NCI-H2171 treated with DMSO at 0.1 percent for 48 hours (cell line): ENCODE measurements around the gene TNMD.
"Not testable (repeated sequence)": the region's sequence is repeated elsewhere in the genome, so short reads cannot be mapped to it uniquely, and the experiment has no call there.

ENCODE experiments used
- DNase-seq: peaks from one replicate; lab custom pipeline; 2025; lab: John Stamatoyannopoulos, UW

The TNMD gene

DNA sequence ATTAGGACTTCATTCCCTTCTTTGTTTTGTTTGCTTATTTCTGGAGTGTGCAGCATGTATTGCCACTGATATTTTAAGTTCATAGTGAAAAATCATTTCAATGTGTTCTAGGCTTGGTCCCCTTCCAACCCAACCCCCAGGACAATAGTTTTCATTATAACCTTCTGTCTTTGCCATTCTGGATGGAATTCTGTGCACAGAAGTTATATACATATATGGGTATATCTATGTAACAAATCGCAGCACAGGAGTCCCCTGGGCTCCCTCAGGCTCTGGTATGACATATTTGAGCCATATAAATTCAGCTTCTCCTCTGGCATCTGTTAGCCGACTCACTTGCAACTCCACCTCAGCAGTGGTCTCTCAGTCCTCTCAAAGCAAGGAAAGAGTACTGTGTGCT lies at the start of gene TNMD:
TSS of gene TNMD (plus strand) at position 326 of the 400 bp plus-strand sequence. CDS start 83 bp downstream, outside the sequence.
- no peak for DNase-seq

GRCh38 chrX:100565534-100565933 lies 19.2 kb upstream of the TNMD start:
- not testable (repeated sequence) for DNase-seq

DNA sequence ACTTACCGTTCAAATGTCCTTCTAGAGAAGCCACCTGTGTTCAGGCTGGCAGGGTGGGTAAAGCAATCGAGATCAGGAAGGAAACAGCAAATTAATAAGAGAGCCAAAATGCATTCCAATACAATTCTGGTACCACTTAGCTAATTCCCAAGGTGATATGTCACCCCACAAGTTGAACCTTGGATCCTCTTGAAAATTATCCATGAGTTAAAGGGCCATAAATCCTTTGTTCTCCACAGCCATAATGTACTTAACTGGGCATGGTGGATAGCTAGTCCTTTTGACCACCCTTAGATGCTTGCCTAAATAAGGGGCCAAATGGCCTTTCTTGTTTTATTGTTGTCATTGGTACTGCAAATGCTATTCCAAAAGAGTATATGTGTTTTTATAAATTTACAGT lies 2.0 kb downstream of the TNMD start:
- DNase-seq = no peak

DNA sequence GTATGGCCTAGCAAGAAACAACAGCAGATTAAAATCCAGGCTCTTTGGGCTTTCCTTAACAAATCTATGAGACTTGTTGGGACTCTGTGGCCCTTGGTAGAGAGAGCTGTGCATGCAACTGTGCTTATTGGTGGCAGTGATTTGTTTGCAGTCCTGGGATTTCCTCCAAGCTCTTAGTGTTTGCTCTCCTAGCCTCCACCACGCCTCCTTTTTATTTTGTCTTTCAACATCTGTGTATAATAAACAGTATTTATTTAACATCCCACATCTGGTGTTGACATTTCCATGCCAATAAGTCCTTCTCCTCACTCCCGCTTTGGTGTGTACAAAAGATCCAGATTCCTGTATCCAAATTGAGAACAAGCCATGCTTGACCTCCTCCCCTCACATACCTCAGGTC lies 3.1 kb downstream of the TNMD start:
- DNase-seq = no peak

DNA sequence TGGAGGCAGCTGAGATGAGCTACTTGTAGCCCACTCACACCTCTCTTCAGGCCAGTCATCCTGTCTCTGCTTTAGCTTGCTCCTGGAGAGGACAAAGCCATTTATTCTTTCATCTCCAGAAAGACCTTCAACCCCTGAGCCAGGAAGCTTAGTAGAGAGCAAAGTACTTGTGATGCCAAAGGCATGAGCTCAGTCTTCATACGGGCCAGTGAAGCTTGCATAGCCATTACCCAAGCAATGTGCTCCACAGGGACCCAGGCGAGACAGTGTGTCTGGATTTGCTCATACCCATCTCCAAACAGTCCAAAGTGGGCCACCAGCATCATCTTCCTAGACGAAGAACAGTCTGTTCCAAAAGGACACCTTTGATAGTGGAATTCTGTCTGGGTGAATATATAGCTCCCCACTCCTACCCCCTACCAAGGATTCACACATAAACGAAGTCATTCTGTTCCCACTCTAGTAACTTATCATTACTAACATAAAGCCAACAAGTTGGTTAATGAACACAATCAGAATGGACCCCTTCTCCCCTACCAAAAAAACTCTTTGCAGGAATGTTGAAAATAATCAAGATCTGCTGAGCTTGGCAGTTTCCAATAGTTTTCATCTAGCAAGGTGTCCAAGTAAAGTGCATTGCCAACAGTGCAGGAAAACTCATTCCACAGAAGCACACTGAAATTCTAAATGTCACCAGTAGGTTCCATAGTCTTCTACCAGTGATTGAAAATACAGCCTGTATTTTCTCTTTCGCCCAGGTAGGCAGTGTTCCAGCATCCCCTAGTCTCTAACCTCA lies 6.7 kb downstream of the TNMD start:
- DNase-seq = no peak

DNA sequence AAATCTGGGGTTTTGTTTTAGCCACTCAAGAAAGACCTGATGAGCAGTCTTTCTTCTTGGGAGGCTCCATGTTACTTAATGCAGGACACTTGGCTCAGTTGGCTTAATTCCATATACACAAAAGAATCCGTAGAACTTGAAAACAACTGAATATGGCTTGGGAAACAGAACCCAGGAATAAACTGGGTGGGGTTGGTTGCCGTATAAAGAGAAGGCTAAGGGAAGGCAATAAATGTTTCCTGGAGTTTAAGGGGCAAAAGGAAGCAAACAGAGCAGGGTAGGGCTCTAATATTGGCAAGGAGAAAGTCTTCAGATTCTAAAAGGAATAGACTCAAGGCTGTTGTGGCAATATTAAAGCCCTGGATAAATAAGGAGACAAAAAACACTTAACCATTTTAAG lies 8.4 kb downstream of the TNMD start:
- no peak for DNase-seq

GRCh38 chrX:100593581-100593980 lies 8.8 kb downstream of the TNMD start:
- DNase-seq = no peak

DNA sequence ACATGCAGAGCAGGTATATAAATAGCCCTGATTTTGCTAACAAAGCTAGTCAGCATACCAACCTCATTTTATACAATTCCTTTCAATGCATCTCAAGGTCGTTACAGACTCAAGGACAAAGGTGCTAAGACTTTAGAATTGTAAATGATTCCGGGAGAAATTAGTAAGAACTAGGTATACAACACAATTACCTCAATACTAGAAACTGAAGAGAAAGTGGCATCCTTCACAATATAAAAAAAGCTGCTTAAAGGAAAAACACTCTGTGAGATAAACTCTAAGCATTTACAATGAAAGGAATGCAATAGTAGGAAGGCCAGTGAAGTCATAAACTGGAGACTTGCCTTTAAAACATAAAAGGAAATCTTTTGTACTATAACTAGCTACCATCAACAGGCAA lies 11.9 kb downstream of the TNMD start:
- no peak for DNase-seq

DNA sequence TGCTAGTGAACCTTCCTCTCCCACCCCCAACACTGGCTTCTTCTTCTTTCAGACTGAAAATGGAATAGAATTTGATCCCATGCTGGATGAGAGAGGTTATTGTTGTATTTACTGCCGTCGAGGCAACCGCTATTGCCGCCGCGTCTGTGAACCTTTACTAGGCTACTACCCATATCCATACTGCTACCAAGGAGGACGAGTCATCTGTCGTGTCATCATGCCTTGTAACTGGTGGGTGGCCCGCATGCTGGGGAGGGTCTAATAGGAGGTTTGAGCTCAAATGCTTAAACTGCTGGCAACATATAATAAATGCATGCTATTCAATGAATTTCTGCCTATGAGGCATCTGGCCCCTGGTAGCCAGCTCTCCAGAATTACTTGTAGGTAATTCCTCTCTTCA lies 14.7 kb downstream of the TNMD start:
- DNase-seq = no peak

DNA sequence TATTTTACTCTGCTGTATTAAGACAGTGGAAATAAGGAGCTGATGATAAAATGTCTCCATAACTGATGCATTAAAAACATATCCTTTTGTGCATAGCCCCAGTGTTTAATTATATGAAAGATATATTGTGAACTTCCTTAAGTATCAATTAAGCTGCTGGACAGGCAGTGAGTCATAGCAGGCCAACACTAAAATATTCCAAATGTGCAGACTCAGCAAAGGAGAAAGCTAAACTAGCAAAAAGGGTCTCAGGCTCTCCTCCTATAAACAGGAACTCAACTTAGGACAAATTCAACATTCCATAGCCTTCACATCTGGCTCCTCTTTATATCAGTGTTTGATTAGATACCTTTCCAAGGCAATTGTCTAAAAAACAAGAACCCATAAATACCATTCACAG lies 15.6 kb downstream of the TNMD start:
- no peak for DNase-seq

- DNase-seq = no peak
Observed at GRCh38 chrX:100600758-100601157, 16.0 kb downstream of the TNMD start.

DNA sequence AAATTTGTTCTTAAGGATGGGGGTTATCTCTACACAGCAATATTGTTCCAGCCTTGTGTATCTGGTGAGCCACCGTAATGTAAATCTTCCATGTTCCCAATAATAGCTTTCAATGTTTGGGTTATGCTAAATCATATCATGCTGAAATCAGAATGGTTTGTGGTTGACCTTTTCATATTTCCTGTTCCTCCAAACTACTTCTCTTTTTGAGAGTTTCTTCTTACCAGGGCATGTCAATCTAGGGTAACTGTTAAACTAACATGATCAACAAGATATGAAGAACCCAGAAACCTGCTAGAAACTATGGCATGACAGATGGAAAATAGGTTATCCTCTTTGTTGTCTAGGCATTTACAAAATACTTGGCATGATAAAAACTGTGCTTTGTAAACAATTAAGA lies 22.0 kb downstream of the TNMD start:
- no peak for DNase-seq

GRCh38 chrX:100609591-100609990 lies 24.9 kb downstream of the TNMD start:
- DNase-seq = no peak

DNA sequence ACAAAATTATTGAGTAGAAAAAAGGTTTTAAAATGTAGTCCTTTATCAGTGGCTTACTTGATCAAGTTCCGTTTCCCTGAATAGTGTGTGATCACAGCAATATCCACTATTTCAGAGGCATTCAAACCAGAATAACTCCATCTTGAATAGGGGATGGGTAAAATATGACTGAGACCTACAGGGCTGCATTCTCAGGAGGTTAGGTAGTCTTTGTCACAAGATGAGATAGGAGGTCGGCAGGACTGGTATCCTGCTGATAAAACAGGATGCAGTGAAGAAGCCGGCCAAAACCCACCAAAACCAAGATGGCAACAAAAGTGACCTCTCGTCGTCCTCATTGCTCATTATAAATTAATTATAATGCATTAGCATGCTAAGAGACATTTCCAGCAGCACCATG lies 27.2 kb downstream of the TNMD start:
- DNase-seq = no peak

GRCh38 chrX:100615005-100615404 lies 30.3 kb downstream of the TNMD start:
- DNase-seq = peak; percentile 64

- no peak for DNase-seq
Observed at GRCh38 chrX:100623001-100623400, 38.3 kb downstream of the TNMD start.

GRCh38 chrX:100625985-100626491 lies 41.3 kb downstream of the TNMD start:
- no peak for DNase-seq

GRCh38 chrX:100635040-100635439 lies 50.3 kb downstream of the TNMD start:
- no peak for DNase-seq

DNA sequence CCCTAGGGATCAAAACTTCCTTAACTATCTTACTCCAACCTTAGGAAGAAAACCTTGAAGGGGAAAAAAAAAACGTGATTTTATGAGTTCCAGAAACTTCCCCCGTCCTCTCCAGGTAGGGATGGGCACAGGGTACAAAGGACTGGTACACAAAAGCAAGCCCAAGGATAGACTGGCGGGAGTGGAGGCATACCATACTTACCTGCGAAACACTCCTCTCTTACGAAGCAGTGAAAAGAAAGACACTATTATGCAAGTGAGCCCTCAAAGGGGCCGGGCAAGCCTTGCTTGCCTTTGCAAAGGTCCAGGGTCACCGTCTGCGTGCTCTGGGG lies 51.2 kb downstream of the TNMD start:
- no peak for DNase-seq

DNA sequence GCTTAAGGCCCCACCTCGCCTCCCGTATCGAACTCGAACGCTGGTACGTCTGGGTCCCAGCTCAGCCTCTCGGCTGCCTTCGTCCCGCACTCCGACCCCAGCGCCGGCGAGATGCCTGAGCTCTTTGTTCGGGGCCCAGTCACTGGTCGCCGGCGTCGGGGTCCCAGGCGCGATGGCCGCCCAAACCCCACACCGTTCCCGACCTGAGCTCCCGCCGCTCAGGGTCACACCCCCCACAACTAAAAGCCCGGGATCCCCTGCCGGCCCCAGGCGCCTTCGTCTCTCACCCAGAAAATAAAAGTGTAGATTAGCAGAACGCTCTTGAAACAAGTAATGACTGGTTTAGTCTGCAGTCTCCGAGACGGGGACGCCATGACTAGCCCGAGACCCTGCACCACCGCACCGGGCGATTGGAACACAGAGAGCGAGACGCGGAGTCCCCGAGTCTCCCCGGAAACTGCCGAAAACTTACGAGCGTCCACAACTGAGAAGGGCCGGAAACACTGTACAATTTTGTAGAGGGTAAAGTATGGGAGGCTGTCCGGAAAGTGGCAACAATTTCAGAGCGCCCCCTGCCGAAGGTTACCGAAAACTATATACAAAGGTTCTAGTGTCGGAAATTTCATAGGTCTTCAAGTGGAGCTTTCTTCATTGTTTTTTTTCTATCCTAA lies 51.7 kb downstream of the TNMD start, which contains the start of gene TSPAN6:
TSS of gene TSPAN6 (minus strand) at position 486 of the 671 bp plus-strand sequence. CDS start at position 374, 112 bp downstream.
- peak; percentile 43 for DNase-seq

GRCh38 chrX:100642290-100642689 lies 57.6 kb downstream of the TNMD start:
- DNase-seq = no peak

DNA sequence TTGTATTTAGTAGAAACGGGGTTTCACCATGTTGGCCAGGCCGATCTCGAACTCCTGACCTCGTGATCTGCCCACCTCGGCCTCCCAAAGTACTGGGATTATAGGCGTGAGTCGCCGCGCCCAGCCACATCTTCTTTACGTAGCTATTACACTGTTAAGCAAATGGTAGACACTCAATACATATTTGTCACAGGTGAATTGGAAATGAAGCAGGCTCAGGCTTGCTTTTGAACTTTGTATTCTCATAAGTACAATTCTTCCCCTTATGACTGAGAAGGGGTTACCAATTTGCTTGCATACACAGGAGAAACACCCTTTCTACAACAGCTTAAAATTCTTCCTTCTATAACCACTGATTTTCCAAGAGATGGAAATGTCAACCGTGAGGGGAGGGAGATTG lies 58.5 kb downstream of the TNMD start:
- no peak for DNase-seq
